SK-N-SH (cell line): ENCODE data around the gene RMI2. TPM values are rescaled to one million over a fixed set of nuclear protein-coding genes. Genes with fewer than 3 reads are reported as not detected.

ENCODE experiments used
- CTCF ChIA-PET: fragments of 300-600, 350-600 bp; formaldehyde crosslinking; extraction: SDS; loops from one replicate; lab custom pipeline; 2021; lab: Yijun Ruan, JAX
- POLR2A ChIA-PET: fragments of 350-600 bp; sonication (Branson Sonifier 250); formaldehyde crosslinking; extraction: SDS; loops from one replicate; lab custom pipeline; 2020; ENCODE audit warnings: antibody characterized with exemption, inconsistent platforms; lab: Yijun Ruan, JAX
- DNase-seq: peaks from one replicate; pipeline ENCODE4 v3.0.0; 2012
- H2AFZ ChIP-seq: fragments of 200-600 bp; sonication (generic); 2 replicates; pipeline ENCODE4 v1.8.1; 2016; ENCODE audit warnings: antibody characterized with exemption, mild to moderate bottlenecking, low read depth
- H3F3A ChIP-seq: fragments of 200-600 bp; sonication (generic); replicated peaks from 2 replicates; pipeline ENCODE3; 2016; ENCODE audit warnings: antibody characterized with exemption, mild to moderate bottlenecking; ENCODE audit not compliant: insufficient read depth
- H3K27ac ChIP-seq, 2 experiments: fragments of 200-500 bp in 1 of 2; fragments of 200-600 bp in 1 of 2; sonication (Bioruptor generic) in 1 of 2; sonication (generic), shearing (Covaris generic) in 1 of 2; 2 replicates each; pipeline versions ENCODE4 v1.5.1 to v1.6.1; 2014 to 2016; ENCODE audit warnings: low read depth in 2 of 2, inconsistent platforms in 1 of 2, low read length in 1 of 2, mild to moderate bottlenecking in 1 of 2, mixed read lengths in 1 of 2
- H3K27me3 ChIP-seq: fragments of 200-600 bp; sonication (generic), shearing (Covaris generic); 2 replicates; pipeline ENCODE4 v1.6.1; 2016; ENCODE audit warnings: mixed run types; ENCODE audit not compliant: insufficient read depth
- H3K36me3 ChIP-seq, 2 experiments: fragments of 200-500 bp in 1 of 2; fragments of 200-600 bp in 1 of 2; sonication (Bioruptor generic) in 1 of 2; sonication (generic) in 1 of 2; replicated peaks in 1 of 2; 2 replicates each; pipeline versions ENCODE3 to v1.5.1; 2014 to 2016; ENCODE audit warnings: low read length in 1 of 2, mild to moderate bottlenecking in 1 of 2; ENCODE audit not compliant: insufficient read depth in 2 of 2, control insufficient read depth in 1 of 2
- H3K4me1 ChIP-seq, 2 experiments: fragments of 200-500 bp in 1 of 2; fragments of 200-600 bp in 1 of 2; sonication (Bioruptor generic) in 1 of 2; sonication (generic), shearing (Covaris generic) in 1 of 2; 2 replicates each; pipeline versions ENCODE4 v1.5.1 to v1.6.1; 2014 to 2016; ENCODE audit warnings: low read depth in 1 of 2, low read length in 1 of 2, mixed run types in 1 of 2; ENCODE audit not compliant: insufficient read depth in 2 of 2, control insufficient read depth in 1 of 2
- H3K4me2 ChIP-seq: fragments of 200-600 bp; sonication (generic), shearing (Covaris generic); 2 replicates; pipeline ENCODE4 v1.6.1; 2017; ENCODE audit warnings: mixed run types
- H3K4me3 ChIP-seq, 2 experiments: fragments of 200-500 bp in 1 of 2; fragments of 200-600 bp in 1 of 2; sonication (Bioruptor generic) in 1 of 2; sonication (generic), shearing (Covaris generic) in 1 of 2; 2 replicates each; pipeline versions ENCODE4 v1.5.1 to v1.8.1; 2014 to 2016; ENCODE audit warnings: low read depth in 2 of 2, inconsistent platforms in 1 of 2, low read length in 1 of 2, mild to moderate bottlenecking in 1 of 2, mixed read lengths in 1 of 2, moderate library complexity in 1 of 2
- H3K79me2 ChIP-seq: fragments of 200-600 bp; sonication (generic); 2 replicates; pipeline ENCODE4 v1.8.1; 2017; ENCODE audit warnings: mild to moderate bottlenecking; ENCODE audit not compliant: insufficient read depth
- H3K9ac ChIP-seq: fragments of 200-600 bp; sonication (generic); 2 replicates; pipeline ENCODE4 v1.6.1; 2017; ENCODE audit warnings: mixed run types
- H3K9me2 ChIP-seq: fragments of 200-600 bp; sonication (generic); 2 replicates; pipeline ENCODE4 v1.6.1; 2017; ENCODE audit warnings: mixed run types
- H3K9me3 ChIP-seq: fragments of 200-600 bp; sonication (generic); 2 replicates; pipeline ENCODE4 v1.6.1; 2017; ENCODE audit warnings: mixed run types, mild to moderate bottlenecking, moderate library complexity
- H4K20me1 ChIP-seq: fragments of 200-600 bp; sonication (generic); 2 replicates; pipeline ENCODE4 v1.6.1; 2017; ENCODE audit warnings: mild to moderate bottlenecking, mixed run types; ENCODE audit not compliant: insufficient read depth
- FOSL2 ChIP-seq: IDR thresholded peaks from 2 replicates; pipeline ENCODE4 v1.4.0; 2012; ENCODE audit warnings: low read depth, mild to moderate bottlenecking, moderate library complexity, borderline replicate concordance
- GATA2 ChIP-seq: sonication (generic); formaldehyde crosslinking; IDR thresholded peaks from 2 replicates; pipeline ENCODE4 v1.5.0; 2020; ENCODE audit warnings: mild to moderate bottlenecking, missing genetic modification reagents
- JUND ChIP-seq: IDR thresholded peaks from 2 replicates; pipeline ENCODE4 v1.4.0; 2012
- NRF1 ChIP-seq: IDR thresholded peaks from 2 replicates; pipeline ENCODE4 v1.6.1; 2012; ENCODE audit warnings: low read depth, mild to moderate bottlenecking, low read length
- POLR2AphosphoS5 ChIP-seq: IDR thresholded peaks from 2 replicates; pipeline ENCODE4 v1.6.1; 2012; ENCODE audit warnings: low read depth, low read length
- RXRA ChIP-seq: IDR thresholded peaks from 2 replicates; pipeline ENCODE4 v1.4.0; 2012; ENCODE audit warnings: low read depth, mild to moderate bottlenecking, borderline replicate concordance
- WGBS: methylation state at CpG from one replicate; pipeline ENCODE4 v1.1.6; 2017; ENCODE audit warnings: low lambda C conversion rate; 5-methylcytosine and 5-hydroxymethylcytosine counted together
- polyA plus RNA-seq, 3 experiments: library from polyadenylated mRNA; depleted of rRNA; stranded (reverse); fragments of >200 nt; gene quantifications; 2 replicates each; pipeline ENCODE4 v1.2.3, GENCODE V29; 2012
- TF ChIP-seq, protein P1 (sequence below): fragments of 200-600 bp; sonication (generic); IDR thresholded peaks from 2 replicates; pipeline ENCODE4 v1.6.1; 2017; ENCODE audit warnings: antibody characterized with exemption, mild to moderate bottlenecking, moderate library complexity
- TF ChIP-seq, protein P2 (sequence below): IDR thresholded peaks from 2 replicates; pipeline ENCODE4 v1.4.0; 2012; ENCODE audit warnings: low read depth, borderline replicate concordance
- TF ChIP-seq, protein P3 (sequence below): IDR thresholded peaks from 2 replicates; pipeline ENCODE4 v1.4.0; 2012; ENCODE audit warnings: low read depth
- TF ChIP-seq, protein P4 (sequence below): IDR thresholded peaks from 2 replicates; pipeline ENCODE4 v1.4.0; 2012; ENCODE audit warnings: low read depth, borderline replicate concordance

The RMI2 gene
- polyA plus RNA-seq, 1 of the 3 experiments (the other 2 are of a cell fraction) = 8.5 TPM

DNA sequence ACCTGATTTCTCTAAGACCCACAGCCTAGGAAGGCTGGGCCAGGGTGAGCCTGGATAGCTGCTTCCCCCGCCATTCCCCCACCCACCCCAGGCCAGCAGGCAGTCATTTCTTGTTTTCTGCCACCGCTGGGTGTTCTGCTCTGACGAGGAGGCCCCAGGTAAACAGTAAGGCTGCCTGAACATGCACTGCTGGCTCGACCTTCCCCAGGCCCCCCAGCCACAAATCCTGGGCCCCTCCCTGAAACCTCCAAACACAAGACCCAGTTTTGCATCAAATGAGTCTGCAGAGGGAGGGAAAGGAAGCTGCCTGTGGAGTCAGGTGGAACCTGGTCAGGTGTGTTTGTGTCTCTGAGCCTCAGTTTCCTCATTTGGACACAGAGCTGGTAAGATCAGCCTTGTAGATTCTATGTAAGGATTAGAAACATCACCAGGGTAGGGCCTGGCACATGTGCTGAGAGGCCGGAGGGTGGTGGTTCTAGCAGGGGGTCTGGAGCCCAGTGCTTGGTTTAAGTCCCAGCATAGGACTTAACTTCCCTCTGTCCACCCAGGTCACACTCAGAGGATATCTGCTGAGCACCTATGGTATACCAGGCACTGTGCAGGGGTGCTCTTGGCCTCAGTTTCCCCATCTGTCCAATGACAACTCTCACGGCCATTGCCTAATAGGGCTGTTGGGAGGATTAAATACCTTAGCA lies 45.2 kb upstream of the RMI2 start:
- Histone ChIP-seq H3K36me3 (no peaks in the 10 kb centered on the region), H3F3A (peaks cover 3% of the 10 kb centered on the region), H2AFZ (no peak overlapping the region), H3K4me3 (no peak overlapping the region), H3K9me2 (no peaks in the 10 kb centered on the region), H4K20me1 (no peaks in the 10 kb centered on the region), H3K9ac (no peak overlapping the region), H3K4me2 (no peak overlapping the region), H3K27me3 (no peaks in the 10 kb centered on the region), H3K9me3 (no peaks in the 10 kb centered on the region), H3K4me1 (peaks cover 0 to 28% of the 10 kb centered on the region in 2 experiments; a peak in 2 of 4 replicates), H3K27ac (no peak overlapping the region), H3K79me2 (no peaks in the 10 kb centered on the region)
- DNase-seq = no peak
- TF ChIP-seq, protein P1, sequence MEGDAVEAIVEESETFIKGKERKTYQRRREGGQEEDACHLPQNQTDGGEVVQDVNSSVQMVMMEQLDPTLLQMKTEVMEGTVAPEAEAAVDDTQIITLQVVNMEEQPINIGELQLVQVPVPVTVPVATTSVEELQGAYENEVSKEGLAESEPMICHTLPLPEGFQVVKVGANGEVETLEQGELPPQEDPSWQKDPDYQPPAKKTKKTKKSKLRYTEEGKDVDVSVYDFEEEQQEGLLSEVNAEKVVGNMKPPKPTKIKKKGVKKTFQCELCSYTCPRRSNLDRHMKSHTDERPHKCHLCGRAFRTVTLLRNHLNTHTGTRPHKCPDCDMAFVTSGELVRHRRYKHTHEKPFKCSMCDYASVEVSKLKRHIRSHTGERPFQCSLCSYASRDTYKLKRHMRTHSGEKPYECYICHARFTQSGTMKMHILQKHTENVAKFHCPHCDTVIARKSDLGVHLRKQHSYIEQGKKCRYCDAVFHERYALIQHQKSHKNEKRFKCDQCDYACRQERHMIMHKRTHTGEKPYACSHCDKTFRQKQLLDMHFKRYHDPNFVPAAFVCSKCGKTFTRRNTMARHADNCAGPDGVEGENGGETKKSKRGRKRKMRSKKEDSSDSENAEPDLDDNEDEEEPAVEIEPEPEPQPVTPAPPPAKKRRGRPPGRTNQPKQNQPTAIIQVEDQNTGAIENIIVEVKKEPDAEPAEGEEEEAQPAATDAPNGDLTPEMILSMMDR = no peak
- TF ChIP-seq NRF1 = no peak
- TF ChIP-seq, protein P2, sequence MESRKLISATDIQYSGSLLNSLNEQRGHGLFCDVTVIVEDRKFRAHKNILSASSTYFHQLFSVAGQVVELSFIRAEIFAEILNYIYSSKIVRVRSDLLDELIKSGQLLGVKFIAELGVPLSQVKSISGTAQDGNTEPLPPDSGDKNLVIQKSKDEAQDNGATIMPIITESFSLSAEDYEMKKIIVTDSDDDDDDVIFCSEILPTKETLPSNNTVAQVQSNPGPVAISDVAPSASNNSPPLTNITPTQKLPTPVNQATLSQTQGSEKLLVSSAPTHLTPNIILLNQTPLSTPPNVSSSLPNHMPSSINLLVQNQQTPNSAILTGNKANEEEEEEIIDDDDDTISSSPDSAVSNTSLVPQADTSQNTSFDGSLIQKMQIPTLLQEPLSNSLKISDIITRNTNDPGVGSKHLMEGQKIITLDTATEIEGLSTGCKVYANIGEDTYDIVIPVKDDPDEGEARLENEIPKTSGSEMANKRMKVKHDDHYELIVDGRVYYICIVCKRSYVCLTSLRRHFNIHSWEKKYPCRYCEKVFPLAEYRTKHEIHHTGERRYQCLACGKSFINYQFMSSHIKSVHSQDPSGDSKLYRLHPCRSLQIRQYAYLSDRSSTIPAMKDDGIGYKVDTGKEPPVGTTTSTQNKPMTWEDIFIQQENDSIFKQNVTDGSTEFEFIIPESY = no peak
- TF ChIP-seq POLR2AphosphoS5 = no peak
- no peak for TF ChIP-seq GATA2
- TF ChIP-seq, protein P3, sequence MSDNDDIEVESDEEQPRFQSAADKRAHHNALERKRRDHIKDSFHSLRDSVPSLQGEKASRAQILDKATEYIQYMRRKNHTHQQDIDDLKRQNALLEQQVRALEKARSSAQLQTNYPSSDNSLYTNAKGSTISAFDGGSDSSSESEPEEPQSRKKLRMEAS = no peak
- TF ChIP-seq RXRA = no peak
- TF ChIP-seq, protein P4, sequence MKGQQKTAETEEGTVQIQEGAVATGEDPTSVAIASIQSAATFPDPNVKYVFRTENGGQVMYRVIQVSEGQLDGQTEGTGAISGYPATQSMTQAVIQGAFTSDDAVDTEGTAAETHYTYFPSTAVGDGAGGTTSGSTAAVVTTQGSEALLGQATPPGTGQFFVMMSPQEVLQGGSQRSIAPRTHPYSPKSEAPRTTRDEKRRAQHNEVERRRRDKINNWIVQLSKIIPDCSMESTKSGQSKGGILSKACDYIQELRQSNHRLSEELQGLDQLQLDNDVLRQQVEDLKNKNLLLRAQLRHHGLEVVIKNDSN = no peak
- ChIA-PET POLR2A (no interaction called here), CTCF (interaction anchor here (1.4 kb wide), 1 partner anchor 335 kb away, joined by 5 read pairs; no protein-coding TSS in a partner anchor)
- WGBS = 100% methylated on average over 4 of the region's 6 CpGs

DNA sequence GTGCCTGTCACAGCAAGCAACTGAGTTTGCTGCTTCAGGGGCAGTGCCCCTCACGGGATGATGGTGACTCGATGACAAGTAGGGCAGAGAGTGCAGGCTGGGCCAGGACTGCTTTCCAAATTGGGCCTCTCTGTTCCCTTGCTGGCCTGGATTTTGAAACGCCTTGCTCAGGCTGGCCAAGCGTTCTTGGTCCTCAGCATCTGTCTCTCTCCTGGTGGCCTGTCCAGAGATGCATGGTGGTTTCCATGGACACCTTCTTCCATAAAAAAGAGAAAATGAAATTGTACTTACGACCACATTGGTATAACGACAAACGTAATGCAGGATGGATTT lies 44.7 kb upstream of the RMI2 start:
- Histone ChIP-seq H3K9ac (no peak overlapping the region), H3K27ac (no peak overlapping the region), H4K20me1 (no peaks in the 10 kb centered on the region), H3F3A (peaks cover 3% of the 10 kb centered on the region), H3K4me1 (peaks cover 0 to 28% of the 10 kb centered on the region in 2 experiments; a peak in 2 of 4 replicates), H3K4me2 (no peak overlapping the region), H3K9me3 (no peaks in the 10 kb centered on the region), H2AFZ (no peak overlapping the region), H3K9me2 (no peaks in the 10 kb centered on the region), H3K4me3 (no peak overlapping the region), H3K36me3 (no peaks in the 10 kb centered on the region), H3K79me2 (no peaks in the 10 kb centered on the region), H3K27me3 (no peaks in the 10 kb centered on the region)
- WGBS = 94% methylated on average over 6 of the region's 7 CpGs
- TF ChIP-seq FOSL2 (no peak), JUND (no peak)
- ChIA-PET CTCF (interaction anchor here (1.0 to 1.4 kb wide), 2 partner anchors 44 to 336 kb away, joined by 5 to 8 read pairs; partner anchors contain the start of gene SOCS1), POLR2A (no interaction called here)
- no peak for DNase-seq
